ENCODE results near the gene NAV2.

The NAV2 gene

GRCh38 chr11:20055312-20055711 lies 342.7 kb downstream of the NAV2 start:
- no peak for TF ChIP-seq CTCF (IDR thresholded peaks at IDR 0.05; ENCODE audit: low read length, missing control alignments)
- DNase-seq (ENCODE audit: low read depth): no peak
- no peak overlapping the region for H3K4me3 ChIP-seq (replicated peaks; ENCODE audit: low read depth, low read length)

DNA sequence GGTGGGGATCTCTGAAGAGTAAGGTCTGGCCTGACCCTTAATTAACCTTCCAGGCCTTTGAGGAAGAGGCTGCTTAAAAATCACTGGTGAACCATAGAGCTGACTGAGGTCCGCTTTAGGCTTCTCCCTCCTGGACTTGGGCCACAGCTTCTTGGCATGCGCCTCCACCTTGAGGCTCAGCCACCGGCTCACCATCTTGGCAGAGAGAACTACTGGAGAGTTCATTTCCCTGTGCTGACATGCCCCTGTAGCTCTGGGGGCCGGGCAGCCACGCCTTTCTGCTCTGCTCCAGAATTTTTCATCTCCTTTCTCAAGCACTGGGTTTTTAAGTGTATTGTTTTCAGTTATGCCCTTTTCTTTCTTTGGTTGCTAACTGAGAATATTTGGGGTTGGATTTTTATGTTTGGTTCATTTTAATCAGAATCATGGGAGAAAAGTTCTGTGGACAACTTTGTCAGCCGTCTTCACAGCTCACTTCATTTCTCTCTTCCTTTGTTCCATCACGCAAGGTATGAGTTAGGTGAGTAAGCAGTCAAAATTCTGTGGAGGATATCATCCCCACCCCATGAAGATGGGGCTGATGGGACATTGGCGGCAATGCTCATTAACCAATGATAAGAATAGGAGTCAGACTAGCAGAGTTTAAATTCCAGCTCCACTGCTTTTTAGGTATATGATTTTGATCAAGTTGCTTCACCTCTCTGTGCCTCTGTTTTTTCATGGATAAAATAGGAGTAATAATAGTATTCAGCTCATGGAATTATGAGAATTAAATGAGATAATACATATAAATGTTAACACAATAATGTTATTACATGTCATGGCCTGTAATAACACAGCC lies 343.7 kb downstream of the NAV2 start:
- no peak for DNase-seq (ENCODE audit: low read depth)
- no peak overlapping the region for H3K4me3 ChIP-seq (replicated peaks; ENCODE audit: low read depth, low read length)
- TF ChIP-seq CTCF (IDR thresholded peaks at IDR 0.05; ENCODE audit: low read length, missing control alignments): no peak

DNA sequence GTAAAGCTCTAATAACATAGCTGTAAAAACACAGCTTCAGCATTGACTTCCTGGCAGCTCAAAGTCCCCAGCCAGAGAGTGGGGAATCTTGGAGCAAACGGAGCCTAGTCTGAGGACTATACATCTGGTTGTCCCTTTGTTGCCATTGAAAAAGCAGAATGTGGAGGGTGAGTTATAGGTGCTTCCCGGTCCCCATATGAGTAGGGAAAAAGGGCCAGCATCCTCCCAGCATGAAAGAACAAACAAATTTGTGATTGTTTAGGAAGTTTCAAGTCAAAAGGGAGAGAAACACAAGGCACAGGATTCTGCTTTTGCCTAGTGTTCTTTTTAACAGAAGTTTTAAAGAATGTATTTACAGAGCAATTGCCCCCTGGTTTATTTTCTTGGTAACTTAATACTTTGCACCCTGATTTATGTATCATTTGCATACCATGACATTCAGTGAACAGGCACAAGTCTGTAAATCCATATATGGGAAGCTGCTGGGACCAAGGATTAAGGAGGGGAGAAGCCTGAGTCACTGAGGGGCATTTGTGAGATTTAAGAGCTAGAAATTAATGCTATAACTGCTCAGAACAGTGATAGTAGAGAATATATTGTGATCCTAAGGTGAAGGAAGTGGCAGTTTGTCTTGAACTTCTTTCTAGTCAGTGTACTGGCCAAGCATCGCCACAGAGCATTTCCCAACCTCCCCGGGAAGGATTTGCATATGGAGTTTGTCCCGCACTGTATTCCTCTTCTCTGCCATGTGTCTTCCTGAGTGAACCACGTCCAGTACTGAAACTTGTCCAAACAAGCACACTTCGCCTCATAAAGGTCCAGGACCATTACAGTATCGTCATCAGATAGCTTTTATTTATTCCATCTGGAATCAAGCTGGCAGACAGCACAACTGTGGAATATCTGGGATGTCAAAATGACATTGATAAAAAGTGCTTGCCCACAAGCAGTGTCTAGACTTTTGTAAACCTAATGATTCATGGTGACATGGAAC lies 344.6 kb downstream of the NAV2 start:
- no peak overlapping the region for H3K4me3 ChIP-seq (replicated peaks; ENCODE audit: low read depth, low read length)
- TF ChIP-seq CTCF (IDR thresholded peaks at IDR 0.05; ENCODE audit: low read length, missing control alignments): no peak
- DNase-seq (ENCODE audit: low read depth): peak; percentile 26

DNA sequence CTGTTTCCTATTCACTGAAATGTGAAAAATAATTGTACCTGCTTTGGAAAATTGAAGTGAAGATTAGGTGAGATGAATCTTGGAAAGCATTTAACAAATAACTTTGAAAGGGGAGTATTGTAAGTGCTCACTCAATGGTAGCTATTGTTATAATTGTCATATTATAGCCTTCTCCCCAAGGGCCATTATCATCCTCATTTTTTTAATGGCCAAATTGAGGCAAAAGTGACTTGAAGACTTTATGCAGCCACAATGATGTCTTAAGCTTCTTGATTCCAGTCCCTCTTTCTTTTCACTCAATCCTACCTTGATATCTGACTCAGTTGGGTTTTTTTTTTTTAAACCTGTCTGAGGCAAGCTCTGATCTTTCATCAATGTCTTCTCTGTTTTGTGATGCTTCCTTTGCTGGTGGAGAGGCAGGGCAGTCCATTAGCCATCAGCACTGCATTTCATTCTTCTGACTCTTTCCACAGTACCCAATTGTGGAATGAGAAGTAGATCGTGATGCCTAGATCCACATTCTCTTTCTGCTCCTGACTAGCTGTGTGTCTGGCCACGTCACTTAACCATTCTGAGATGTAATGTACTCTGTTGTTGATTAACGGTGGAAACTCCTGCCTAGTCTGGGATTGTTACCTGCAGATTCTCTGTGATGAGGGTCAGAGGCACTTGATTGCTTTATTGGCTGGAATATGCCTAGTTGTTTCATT lies 346.3 kb downstream of the NAV2 start:
- TF ChIP-seq CTCF (IDR thresholded peaks at IDR 0.05; ENCODE audit: low read length, missing control alignments): no peak
- no peak overlapping the region for H3K4me3 ChIP-seq (replicated peaks; ENCODE audit: low read depth, low read length)
- no peak for DNase-seq (ENCODE audit: low read depth)

DNA sequence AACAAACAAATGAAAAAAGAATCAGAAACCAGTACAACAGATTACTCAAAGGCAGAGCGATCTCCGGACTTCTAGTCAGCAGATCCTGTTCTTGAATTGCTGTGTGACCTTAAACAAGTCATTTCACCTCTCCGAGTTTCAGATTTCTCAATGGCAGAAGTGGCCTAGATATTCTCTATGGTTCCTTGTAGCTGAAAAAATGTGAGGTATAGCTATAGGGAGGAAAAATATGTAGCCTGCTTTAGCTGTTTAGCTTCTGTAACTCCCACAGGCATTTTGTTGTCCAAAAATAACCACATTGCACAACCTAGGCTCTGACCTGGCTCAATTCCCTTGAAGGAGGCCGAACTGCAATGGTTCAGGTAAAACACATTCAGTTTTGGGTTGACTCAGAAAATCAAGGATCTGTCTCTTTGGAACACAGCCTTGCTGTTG lies 347.0 kb downstream of the NAV2 start:
- no peak overlapping the region for H3K4me3 ChIP-seq (replicated peaks; ENCODE audit: low read depth, low read length)
- TF ChIP-seq CTCF (IDR thresholded peaks at IDR 0.05; ENCODE audit: low read length, missing control alignments): no peak
- peak; percentile 39 for DNase-seq (ENCODE audit: low read depth)

DNA sequence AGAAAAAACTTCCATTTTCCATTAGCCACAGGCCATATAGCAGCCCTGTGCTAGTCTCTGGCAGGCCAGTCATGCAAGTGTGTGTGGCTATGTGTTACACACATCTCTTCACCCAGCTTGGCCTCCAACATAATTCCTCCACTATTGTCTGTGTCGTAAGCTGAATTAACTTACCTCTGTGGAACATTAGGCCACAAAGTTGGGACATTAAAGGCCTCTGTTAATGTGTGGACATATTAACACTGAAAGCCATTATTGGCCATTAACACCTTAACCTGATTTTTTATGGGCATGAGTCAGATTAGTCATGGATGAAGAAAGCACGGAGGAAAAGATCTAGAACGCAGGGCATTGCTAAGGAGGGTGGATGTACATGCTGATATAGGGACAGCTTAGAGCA lies 347.5 kb downstream of the NAV2 start:
- no peak for TF ChIP-seq CTCF (IDR thresholded peaks at IDR 0.05; ENCODE audit: low read length, missing control alignments)
- no peak overlapping the region for H3K4me3 ChIP-seq (replicated peaks; ENCODE audit: low read depth, low read length)
- DNase-seq (ENCODE audit: low read depth): no peak

Data from fibroblast of pulmonary artery (primary cell).